ENCODE results near the gene BIRC3. TPM values are rescaled to one million over a fixed set of nuclear protein-coding genes. Genes with fewer than 3 reads are reported as not detected.

The BIRC3 gene
- total and polyA plus RNA-seq, 2 of the 8 experiments (the other 6 are each of a cell fraction or from before 2014, with no cell fraction given) = 0.08 to 0.20 TPM

DNA sequence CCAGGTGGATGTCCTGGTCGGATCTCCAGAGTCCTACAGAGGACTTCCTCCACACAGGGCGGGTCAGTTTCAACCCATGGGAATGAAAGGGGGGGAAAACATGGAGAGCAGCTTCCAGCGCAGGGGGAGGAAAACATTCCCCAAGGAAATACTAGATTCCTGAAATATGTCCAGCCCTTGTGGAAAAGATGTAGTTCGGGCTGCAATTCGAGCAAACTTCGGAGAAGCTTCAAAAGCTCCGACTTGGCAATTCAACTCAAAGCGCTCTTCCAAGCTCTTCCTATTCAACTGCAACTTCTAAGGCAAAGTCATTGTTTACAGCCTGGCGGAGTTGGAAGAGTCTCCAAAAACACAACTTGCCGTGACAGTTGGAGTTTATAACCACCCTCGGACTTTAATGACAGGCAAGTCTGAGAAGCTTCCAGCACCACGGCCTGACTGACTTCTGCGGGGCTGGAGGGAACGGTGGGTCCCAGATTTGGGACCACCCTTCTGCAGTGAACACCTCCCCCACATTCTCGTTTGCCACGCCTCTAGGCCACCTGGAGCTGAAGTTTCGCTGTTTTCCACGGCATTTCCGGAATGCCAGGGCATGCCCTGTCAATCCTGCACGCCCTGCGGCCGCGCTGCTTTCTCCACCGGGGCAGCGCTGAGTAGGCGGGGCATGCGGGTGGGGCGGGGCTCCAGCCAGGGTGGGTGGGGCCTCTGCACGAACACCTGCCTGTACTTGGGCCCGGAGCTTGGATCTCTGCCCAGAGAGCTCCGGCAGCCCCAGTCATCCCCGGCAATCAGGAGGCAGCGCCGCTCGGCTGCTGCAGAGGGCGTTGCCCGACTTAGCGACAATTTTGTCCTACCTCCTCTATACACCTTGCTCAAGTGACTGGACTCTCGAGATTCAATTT is 49.0 kb upstream of the BIRC3 start (continued):
- TF ChIP-seq, protein P1, sequence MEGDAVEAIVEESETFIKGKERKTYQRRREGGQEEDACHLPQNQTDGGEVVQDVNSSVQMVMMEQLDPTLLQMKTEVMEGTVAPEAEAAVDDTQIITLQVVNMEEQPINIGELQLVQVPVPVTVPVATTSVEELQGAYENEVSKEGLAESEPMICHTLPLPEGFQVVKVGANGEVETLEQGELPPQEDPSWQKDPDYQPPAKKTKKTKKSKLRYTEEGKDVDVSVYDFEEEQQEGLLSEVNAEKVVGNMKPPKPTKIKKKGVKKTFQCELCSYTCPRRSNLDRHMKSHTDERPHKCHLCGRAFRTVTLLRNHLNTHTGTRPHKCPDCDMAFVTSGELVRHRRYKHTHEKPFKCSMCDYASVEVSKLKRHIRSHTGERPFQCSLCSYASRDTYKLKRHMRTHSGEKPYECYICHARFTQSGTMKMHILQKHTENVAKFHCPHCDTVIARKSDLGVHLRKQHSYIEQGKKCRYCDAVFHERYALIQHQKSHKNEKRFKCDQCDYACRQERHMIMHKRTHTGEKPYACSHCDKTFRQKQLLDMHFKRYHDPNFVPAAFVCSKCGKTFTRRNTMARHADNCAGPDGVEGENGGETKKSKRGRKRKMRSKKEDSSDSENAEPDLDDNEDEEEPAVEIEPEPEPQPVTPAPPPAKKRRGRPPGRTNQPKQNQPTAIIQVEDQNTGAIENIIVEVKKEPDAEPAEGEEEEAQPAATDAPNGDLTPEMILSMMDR (IDR thresholded peaks at IDR 0.05; ENCODE audit: control extremely low read depth in 1 of 3, insufficient read depth in 1 of 3, low read depth in 1 of 3, low read length in 3 of 3) = peak; percentile 74 to 77 (median 74)
- TF ChIP-seq POLR2AphosphoS5 (IDR thresholded peaks at IDR 0.05; ENCODE audit: low read depth, low read length) (no peak), KDM5A (IDR thresholded peaks at IDR 0.05; ENCODE audit: low read length) (no peak), MAFK (IDR thresholded peaks at IDR 0.05; ENCODE audit: low read depth, low read length) (no peak), RAD21 (IDR thresholded peaks at IDR 0.05 in 1 of 2, conservative IDR thresholded peaks at IDR 0.05 in 1 of 2; ENCODE audit: low read depth in 2 of 2, low read length in 2 of 2) (peak; percentile 75 to 80), NANOG (IDR thresholded peaks at IDR 0.05; ENCODE audit: insufficient read depth, low read depth, low read length, poor library complexity, severe bottlenecking) (no peak), CEBPB (IDR thresholded peaks at IDR 0.05; ENCODE audit: low read depth, low read length) (no peak), CHD1 (IDR thresholded peaks at IDR 0.05; ENCODE audit: low read depth, low read length) (no peak), GABPA (IDR thresholded peaks at IDR 0.05; ENCODE audit: borderline replicate concordance, insufficient read depth, low read length) (no peak)
